Stimulated activated CD8-positive, alpha-beta memory T cell treated with anti-CD3 and anti-CD28 coated beads, Interleukin-4, amount 100 ng/mL, for 1 hour (primary cell): ENCODE results near the gene ANKRD16.
A peak's percentile ranks its signal among the peaks of the same experiment; 100 is the strongest.
"Not testable (repeated sequence)": the region's sequence is repeated elsewhere in the genome, so short reads cannot be mapped to it uniquely, and the experiment has no call there.

Source experiments
- DNase-seq, 2 donors: peaks; one replicate each; pipeline ENCODE4 v3.0.0-alpha.2; 2020; ENCODE audit warnings: low read depth in 2 of 2, low spot score in 1 of 2

ANKRD16 gene

GRCh38 chr10:5840314-5841307 is 49.1 kb downstream of the ANKRD16 start:
- no peak for DNase-seq

DNA sequence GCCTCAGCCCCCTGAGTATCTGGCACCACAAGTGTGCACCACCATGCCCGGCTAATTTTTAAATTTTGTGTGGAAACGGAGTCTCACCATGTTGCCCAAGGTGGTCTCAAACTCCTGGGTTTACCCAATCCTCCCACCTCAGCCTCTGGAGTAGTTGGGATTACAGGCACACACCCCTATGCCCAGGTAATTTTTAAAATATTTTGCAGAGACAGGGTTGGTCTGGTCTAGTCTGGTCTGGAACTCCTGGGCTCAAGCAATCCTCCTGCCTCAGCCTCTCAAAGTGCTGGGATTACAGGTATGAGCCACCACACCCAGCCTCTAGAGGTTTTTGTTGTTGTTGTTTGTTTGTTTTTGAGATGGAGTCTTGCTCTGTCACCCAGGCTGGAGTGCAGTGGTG is 53.5 kb downstream of the ANKRD16 start:
- DNase-seq, result not testable (repeated sequence)

GRCh38 chr10:5835446-5836095 is 54.1 kb downstream of the ANKRD16 start:
- no peak for DNase-seq

GRCh38 chr10:5833814-5834213 is 55.9 kb downstream of the ANKRD16 start:
- no peak for DNase-seq

DNA sequence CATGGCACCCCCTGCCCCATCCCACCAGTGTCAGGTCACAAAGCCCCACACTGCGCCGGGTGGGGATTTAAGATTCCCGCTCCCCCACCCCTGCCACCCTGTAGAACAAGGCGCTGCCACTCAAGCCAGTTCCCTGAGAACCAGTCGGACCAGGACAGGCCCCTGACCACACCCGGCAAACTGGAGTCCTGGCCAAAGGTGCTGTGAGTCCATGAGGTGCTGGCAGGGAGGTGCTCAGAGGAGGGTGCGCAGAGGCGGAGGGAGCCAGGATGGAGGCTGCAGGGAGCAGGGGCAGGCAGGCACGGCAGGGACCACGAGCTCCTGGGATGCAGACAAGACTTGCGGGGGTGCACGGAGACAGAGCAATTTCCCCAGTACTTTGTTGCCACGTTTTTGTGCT is 56.7 kb downstream of the ANKRD16 start:
- DNase-seq, result no peak

GRCh38 chr10:5831446-5831782 is 58.3 kb downstream of the ANKRD16 start:
- no peak for DNase-seq

DNA sequence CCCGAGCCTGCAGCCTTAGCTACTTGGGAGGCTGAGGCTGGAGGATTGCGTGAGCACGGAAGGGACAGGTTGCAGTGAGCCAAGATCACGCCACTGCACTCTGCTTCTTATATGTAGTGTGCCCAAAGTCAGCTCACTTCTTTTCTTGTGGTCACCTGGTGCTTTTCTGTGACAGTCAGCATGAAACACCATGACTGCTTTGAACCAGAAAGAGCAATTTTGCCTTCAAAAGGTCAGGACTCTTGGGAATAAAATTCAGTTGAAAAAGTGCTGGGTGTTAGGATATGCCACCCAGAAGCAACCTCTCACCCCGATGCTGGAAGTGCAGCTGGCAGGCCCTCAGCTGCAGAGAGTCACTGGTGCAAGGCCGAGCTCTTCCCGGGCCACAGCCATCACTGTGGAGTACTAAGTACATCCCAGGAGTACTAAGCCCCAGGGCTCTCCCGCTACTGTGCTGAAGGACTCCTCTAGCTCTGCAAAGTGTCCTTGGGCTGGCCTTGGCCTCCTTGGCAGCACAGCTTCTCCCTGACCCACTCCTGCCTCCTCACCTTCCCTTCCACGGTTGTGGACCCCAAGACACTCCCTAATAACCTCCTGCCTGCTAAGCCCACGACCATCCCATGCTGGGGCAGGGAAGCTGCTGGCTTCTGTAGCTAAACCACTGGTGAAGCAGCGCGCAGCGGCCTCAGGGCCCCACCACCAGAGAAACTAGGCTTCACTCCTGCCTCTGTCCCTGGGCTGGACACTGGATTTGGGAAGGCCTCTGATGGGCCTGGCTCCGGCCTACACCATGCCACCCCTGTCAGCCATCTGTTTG is 58.9 kb downstream of the ANKRD16 start:
- DNase-seq, result no peak

DNA sequence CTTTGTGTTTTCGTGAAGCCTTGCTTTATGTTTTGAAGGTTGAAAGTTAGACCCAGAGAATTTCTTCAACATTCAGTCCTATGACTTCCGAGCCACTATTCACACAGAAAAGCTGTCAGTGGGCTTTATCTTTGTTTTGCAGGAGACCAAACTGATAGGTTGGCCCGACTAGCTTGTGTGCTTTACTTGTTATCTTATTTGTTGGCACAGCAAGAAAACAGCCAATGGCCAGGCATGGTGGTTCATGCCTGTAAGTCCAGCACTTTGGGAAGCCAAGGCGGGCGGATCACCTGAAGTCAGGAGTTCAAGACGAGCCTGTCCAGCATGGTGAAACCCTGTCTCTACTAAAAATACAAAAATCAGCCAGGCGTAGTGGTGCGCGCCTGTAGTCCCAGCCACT is 60.4 kb downstream of the ANKRD16 start:
- DNase-seq, result no peak

DNA sequence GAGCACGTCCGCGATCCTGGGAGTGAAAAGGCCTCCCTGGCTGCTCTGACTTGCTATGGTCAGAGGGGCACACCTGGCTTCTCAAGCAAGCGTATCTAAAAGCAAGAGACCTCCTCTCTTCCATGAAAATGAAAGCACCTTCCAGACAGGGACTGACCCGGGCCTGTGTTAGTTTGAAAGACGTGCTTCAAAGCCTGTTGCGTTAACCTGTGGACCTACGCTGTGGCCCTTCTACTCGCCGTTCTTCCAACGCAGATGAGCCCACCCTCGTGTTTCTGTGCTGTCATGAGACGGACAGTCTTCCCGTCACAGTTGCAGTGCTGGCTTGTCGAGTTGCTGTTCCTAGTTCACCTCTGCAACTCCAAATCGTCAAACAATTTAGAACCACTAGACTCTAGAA is 61.0 kb downstream of the ANKRD16 start:
- DNase-seq, result no peak

DNA sequence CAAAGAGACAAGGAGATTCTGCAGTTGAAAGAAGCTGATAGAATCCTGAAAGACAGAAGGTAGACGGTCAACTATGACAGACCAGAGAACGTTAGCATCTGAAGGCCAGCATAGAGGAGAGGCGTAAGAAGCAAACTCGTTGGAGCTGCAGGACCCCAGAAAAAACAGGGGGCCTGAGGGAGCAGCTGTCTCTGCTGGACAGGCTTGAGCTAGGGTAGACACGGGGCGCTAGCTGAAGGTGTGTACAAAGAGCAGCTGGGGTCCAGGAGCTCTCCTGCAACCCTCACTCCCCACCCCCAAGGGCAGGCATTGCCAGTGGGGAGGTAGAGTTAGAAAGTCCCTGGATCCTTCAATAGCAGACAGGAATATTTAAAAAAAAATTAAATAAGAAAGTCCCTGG is 61.9 kb downstream of the ANKRD16 start:
- no peak for DNase-seq

DNA sequence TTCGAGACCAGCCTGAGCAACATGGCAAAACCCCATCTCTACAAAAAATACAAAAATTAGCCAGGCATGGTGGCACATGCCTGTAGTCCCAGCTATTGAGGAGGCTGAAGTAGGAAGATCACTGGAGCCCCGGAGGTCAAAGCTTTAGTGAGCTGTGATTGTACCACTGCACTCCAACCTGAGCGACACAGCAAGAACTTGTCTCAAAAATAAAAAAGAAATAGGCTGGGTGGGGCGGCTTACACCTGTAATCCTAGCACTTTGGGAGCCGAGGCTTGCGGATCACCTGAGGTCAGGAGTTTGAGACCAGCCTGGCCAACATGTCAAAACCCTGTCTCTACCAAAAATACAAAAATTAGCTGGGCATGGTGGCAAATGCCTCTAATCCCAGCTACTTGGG is 63.2 kb downstream of the ANKRD16 start:
- DNase-seq, result not testable (repeated sequence)

- no peak for DNase-seq
Measured at GRCh38 chr10:5818894-5819293, 70.8 kb downstream of the ANKRD16 start.

DNA sequence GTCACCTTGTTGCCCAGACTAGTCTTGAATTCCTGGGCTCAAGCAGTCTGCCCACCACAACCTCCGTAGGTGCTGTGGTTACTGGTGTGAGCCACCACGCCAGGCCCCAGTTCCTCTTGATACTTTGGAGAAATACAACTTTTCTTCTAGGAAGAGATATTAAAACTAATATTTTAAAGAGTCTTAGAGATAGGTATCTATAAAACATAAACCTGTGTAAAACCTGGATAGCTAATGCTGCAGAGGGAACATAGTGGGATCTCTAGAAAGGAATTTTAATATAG is 71.7 kb downstream of the ANKRD16 start:
- no peak for DNase-seq

- DNase-seq, result no peak
Measured at GRCh38 chr10:5817322-5818047, 72.2 kb downstream of the ANKRD16 start.

GRCh38 chr10:5816170-5816569 is 73.5 kb downstream of the ANKRD16 start:
- no peak for DNase-seq

DNA sequence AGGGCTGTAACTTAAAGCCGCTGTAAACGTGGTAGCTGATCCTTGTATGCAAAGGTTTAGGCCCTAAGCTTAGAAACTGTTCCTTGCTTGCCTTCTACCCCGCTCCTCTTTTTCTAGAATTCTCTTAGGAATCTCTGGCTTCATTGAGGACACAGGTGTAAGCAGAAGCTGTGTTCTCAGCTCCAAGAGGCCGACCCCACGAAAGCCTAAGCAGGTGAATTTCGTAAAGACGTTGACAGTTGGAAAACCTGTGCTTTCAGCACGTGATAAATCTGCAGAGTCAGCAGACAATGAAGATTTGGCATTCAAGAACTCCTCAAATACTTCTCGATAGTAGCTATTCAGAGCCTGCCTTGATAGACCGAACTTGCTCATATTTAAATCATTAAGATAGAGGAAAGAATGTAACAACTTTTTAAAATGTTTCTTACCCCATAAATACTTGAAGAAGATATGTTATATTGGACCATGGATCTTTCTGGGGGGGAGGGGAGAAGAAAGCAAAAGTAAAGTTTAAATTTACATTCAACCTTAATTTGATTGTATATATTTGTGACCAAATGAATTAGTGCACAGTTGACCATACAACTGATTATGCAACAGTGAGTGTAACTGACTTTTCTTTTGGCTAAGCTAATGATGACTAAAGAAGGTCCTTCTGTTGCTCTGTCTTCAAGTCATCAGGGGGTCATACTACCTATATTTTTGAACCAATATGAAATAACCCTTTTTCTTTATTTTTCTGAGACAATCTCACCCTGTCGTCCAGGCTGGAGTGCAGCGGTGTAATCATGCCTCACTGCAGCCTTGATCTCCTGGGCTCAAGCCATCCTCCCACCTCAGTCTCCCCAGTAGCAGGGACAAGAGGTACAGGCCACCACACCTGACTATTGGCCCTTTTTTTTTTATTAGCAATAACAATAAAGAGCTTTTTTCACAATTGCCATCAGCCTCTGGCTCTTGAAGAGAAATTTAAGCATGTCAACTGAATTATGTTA is 75.3 kb downstream of the ANKRD16 start:
- DNase-seq, result no peak

- DNase-seq, result peak; percentile 87 to 93
Measured at GRCh38 chr10:5813341-5814109, 76.2 kb downstream of the ANKRD16 start, which contains the start of gene GDI2. GDI2 (minus strand) TSS chr10:5813434; CDS start chr10:5813258, 176 bp downstream.

DNA sequence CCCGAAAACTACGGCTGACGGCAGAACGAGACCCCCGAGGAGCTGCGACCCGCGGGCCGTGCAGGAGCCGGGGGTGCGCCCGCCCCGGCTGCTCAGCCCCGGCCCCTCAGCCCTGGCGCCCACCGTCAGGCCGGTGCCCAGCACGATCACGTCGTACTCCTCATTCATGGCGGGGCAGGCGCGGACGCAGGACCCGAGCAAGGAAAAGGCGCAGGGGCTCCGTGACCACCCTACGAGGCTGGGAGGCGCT is 76.7 kb downstream of the ANKRD16 start:
- DNase-seq, result peak in 1 of 2 donors; percentile 8
